GM19324 (cell line): Measurements from ENCODE around the gene SAMD9L.

ENCODE experiments used
- ATAC-seq: cut with Tn5 transposase; IDR thresholded peaks from one replicate; pipeline ENCODE4 v1.9.1; 2021; ENCODE audit warnings: mild to moderate bottlenecking, moderate library complexity; ENCODE audit not compliant: unreplicated experiment, low FRiP score

SAMD9L gene

GRCh38 chr7:93148144-93148543, at the start of gene SAMD9L:
SAMD9L (minus strand) TSS chr7:93148385; CDS start chr7:93135971, 12,414 bp downstream.
- peak; percentile 43 for ATAC-seq

GRCh38 chr7:93196336-93196735, 48.2 kb upstream of the SAMD9L start:
- no peak for ATAC-seq

GRCh38 chr7:93194386-93194785, 46.2 kb upstream of the SAMD9L start:
- no peak for ATAC-seq

- ATAC-seq = no peak
These were observed 40.9 kb upstream of the SAMD9L start for GRCh38 chr7:93188870-93189634.

GRCh38 chr7:93185303-93186027, 37.3 kb upstream of the SAMD9L start:
- no peak for ATAC-seq

- no peak for ATAC-seq
These were observed 31.0 kb upstream of the SAMD9L start for GRCh38 chr7:93179173-93179572.

GRCh38 chr7:93178213-93178612, 30.0 kb upstream of the SAMD9L start:
- no peak for ATAC-seq

- ATAC-seq = no peak
These were observed 28.9 kb upstream of the SAMD9L start for GRCh38 chr7:93176992-93177580.

- ATAC-seq = no peak
These were observed 27.0 kb upstream of the SAMD9L start for GRCh38 chr7:93175219-93175618.

GRCh38 chr7:93172683-93173082, 24.5 kb upstream of the SAMD9L start:
- ATAC-seq = no peak

GRCh38 chr7:93171606-93172226, 23.5 kb upstream of the SAMD9L start:
- no peak for ATAC-seq

- ATAC-seq = peak; percentile 97
These were observed 17.3 kb upstream of the SAMD9L start for GRCh38 chr7:93165447-93165846.

GRCh38 chr7:93164766-93165165, 16.6 kb upstream of the SAMD9L start:
- no peak for ATAC-seq

- no peak for ATAC-seq
These were observed 13.1 kb upstream of the SAMD9L start for GRCh38 chr7:93161181-93161762.

GRCh38 chr7:93160410-93160809, 12.2 kb upstream of the SAMD9L start:
- ATAC-seq = no peak

- no peak for ATAC-seq
These were observed 11.3 kb upstream of the SAMD9L start for GRCh38 chr7:93159490-93159889.

GRCh38 chr7:93156884-93157283, 8.7 kb upstream of the SAMD9L start:
- ATAC-seq = no peak

GRCh38 chr7:93150200-93150835, 2.1 kb upstream of the SAMD9L start:
- ATAC-seq = no peak

- no peak for ATAC-seq
These were observed 542 bp upstream of the SAMD9L start for GRCh38 chr7:93148727-93149126.

GRCh38 chr7:93147363-93147762, 822 bp downstream of the SAMD9L start:
- ATAC-seq = peak; percentile 74
